Measurements from ENCODE around the gene CABCOCO1.

DNA sequence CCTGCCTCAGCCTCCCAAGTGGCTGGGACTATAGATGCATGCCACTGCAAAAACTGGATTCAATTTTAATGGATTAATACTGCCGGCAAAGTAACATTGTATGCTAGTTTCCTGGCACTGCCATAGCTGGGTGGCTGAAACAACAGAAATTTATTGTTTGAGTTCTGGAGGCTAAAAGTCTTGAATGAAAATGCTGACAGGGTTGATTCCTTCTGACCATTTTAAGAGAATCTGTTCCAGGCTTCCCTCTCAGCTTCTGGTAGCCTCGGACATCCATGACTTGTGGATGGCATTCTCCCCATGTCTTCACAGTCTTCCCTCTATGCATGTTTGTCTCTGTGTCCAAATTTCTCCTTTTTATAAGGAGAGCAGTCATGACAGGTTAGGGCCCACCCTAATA is 151.4 kb downstream of the CABCOCO1 start:
- TF ChIP-seq SRF (IDR thresholded peaks at IDR 0.05; ENCODE audit: low read depth, low read length) (no peak), EZH2 (conservative IDR thresholded peaks at IDR 0.05; ENCODE audit: low read depth, low read length) (no peak), ZFP36 (IDR thresholded peaks at IDR 0.05; ENCODE audit: borderline replicate concordance, low read depth, low read length, partially characterized antibody) (no peak), ESRRA (CRISPR knock-in tag; IDR thresholded peaks at IDR 0.05; ENCODE audit: low read depth) (no peak)
- TF ChIP-seq, protein P1, sequence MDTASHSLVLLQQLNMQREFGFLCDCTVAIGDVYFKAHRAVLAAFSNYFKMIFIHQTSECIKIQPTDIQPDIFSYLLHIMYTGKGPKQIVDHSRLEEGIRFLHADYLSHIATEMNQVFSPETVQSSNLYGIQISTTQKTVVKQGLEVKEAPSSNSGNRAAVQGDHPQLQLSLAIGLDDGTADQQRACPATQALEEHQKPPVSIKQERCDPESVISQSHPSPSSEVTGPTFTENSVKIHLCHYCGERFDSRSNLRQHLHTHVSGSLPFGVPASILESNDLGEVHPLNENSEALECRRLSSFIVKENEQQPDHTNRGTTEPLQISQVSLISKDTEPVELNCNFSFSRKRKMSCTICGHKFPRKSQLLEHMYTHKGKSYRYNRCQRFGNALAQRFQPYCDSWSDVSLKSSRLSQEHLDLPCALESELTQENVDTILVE (CRISPR knock-in tag; IDR thresholded peaks at IDR 0.05) = no peak

Measured in HepG2 (cell line).